Bronchial epithelial cell (primary cell): Measurements from ENCODE around the gene CARD8. TPM values are rescaled to one million over a fixed set of nuclear protein-coding genes. Genes with fewer than 3 reads are reported as not detected.

Source experiments
- DNase-seq: peaks from one replicate; pipeline ENCODE4 v3.0.0-alpha.2; 2010; ENCODE audit warnings: low read depth
- FAIRE-seq: peaks from 2 replicates; lab custom pipeline; 2011; peaks lifted over from hg19 to GRCh38; lab: Jason Lieb, UNC
- H3K27me3 ChIP-seq: 2 replicates; pipeline ENCODE4 v1.5.1; 2011; ENCODE audit warnings: low read length; ENCODE audit not compliant: control insufficient read depth, insufficient read depth
- H3K36me3 ChIP-seq: 2 replicates; pipeline ENCODE4 v1.5.1; 2011; ENCODE audit warnings: low read length; ENCODE audit not compliant: control insufficient read depth, insufficient read depth
- H3K4me3 ChIP-seq: 2 replicates; pipeline ENCODE4 v1.5.1; 2011; ENCODE audit warnings: mild to moderate bottlenecking, low read depth, low read length, control low read depth
- CTCF ChIP-seq: IDR thresholded peaks from 2 replicates; pipeline ENCODE4 v1.5.1; 2011; ENCODE audit warnings: mild to moderate bottlenecking, moderate library complexity, low read length, control low read depth, inconsistent platforms; ENCODE audit not compliant: insufficient read depth, severe bottlenecking
- total RNA-seq: library from RNA; depleted of rRNA; stranded (reverse); fragments of >200 nt; gene quantifications from 2 replicates; pipeline ENCODE4 v1.2.1, GENCODE V29; 2014

Gene CARD8
- total RNA-seq, 1 donor from 2014 or later: 2.1 TPM

- Histone ChIP-seq H3K27me3 (no peaks in the 10 kb centered on the region), H3K36me3 (no peaks in the 10 kb centered on the region), H3K4me3 (no peak overlapping the region)
- DNase-seq (peak; percentile 4), FAIRE-seq (no peak)
- TF ChIP-seq CTCF: no peak
These were observed 41.8 kb downstream of the CARD8 start for GRCh38 chr19:48213959-48214358.

- no peak for TF ChIP-seq CTCF
- Histone ChIP-seq H3K36me3 (no peaks in the 10 kb centered on the region), H3K4me3 (no peak overlapping the region), H3K27me3 (no peaks in the 10 kb centered on the region)
- DNase-seq: no peak
- FAIRE-seq: no peak
These were observed 45.7 kb downstream of the CARD8 start for GRCh38 chr19:48210005-48210404.

- Histone ChIP-seq H3K27me3 (no peaks in the 10 kb centered on the region), H3K36me3 (no peaks in the 10 kb centered on the region), H3K4me3 (no peak overlapping the region)
- DNase-seq (peak; percentile 21), FAIRE-seq (no peak)
- no peak for TF ChIP-seq CTCF
These were observed 49.2 kb downstream of the CARD8 start for GRCh38 chr19:48206397-48207093.

GRCh38 chr19:48203794-48204628 lies 51.7 kb downstream of the CARD8 start:
- peak; percentile 64 for FAIRE-seq
- no peak for TF ChIP-seq CTCF
- Histone ChIP-seq H3K4me3 (peak overlapping the region; percentile 53), H3K36me3 (no peaks in the 10 kb centered on the region), H3K27me3 (no peaks in the 10 kb centered on the region)
- peak; percentile 97 for DNase-seq

GRCh38 chr19:48203222-48203793 lies 52.4 kb downstream of the CARD8 start:
- Histone ChIP-seq H3K27me3 (no peaks in the 10 kb centered on the region), H3K4me3 (peak overlapping the region; percentile 53), H3K36me3 (no peaks in the 10 kb centered on the region)
- DNase-seq (no peak), FAIRE-seq (no peak)
- no peak for TF ChIP-seq CTCF
